Mesothelial cell of epicardium (in vitro differentiated cells): ENCODE measurements around the gene NAT8. TPM values are rescaled to one million over a fixed set of nuclear protein-coding genes. Genes with fewer than 3 reads are reported as not detected.
"Not testable (repeated sequence)": the region's sequence is repeated elsewhere in the genome, so short reads cannot be mapped to it uniquely, and the experiment has no call there.

ENCODE experiments used
- DNase-seq, 2 experiments: peaks; one replicate each; pipeline ENCODE4 v3.0.0; 2021; ENCODE audit warnings: low spot score in 2 of 2; ENCODE audit not compliant: unreplicated experiment in 2 of 2
- H3K27ac Mint-ChIP-seq: 2 replicates; pipeline ENCODE4 v1.8.0; 2021; ENCODE audit warnings: mixed read lengths
- H3K27me3 Mint-ChIP-seq: 2 replicates; pipeline ENCODE4 v1.8.0; 2021; ENCODE audit warnings: low read depth, mixed read lengths
- H3K36me3 Mint-ChIP-seq: 2 replicates; pipeline ENCODE4 v1.8.0; 2021; ENCODE audit warnings: mixed read lengths
- H3K4me1 Mint-ChIP-seq: 2 replicates; pipeline ENCODE4 v1.8.0; 2021; ENCODE audit warnings: mixed read lengths
- H3K4me3 Mint-ChIP-seq: 2 replicates; pipeline ENCODE4 v1.8.0; 2021; ENCODE audit warnings: mild to moderate bottlenecking, moderate library complexity, mixed read lengths
- H3K9me3 Mint-ChIP-seq: 2 replicates; pipeline ENCODE4 v1.8.0; 2021; ENCODE audit warnings: mixed read lengths
- CTCF ChIP-seq: fragments of 200-600 bp; sonication (generic); IDR thresholded peaks from one replicate; pipeline ENCODE4 v1.5.0; 2021; ENCODE audit warnings: antibody characterized with exemption; ENCODE audit not compliant: unreplicated experiment
- total RNA-seq: library from RNA; stranded (reverse); gene quantifications from 3 replicates; pipeline ENCODE4 v1.2.1, GENCODE V29; 2021

Gene NAT8
- not detected in 3 replicates for total RNA-seq

GRCh38 chr2:73642338-73643018 is at the start of gene NAT8:
Gene NAT8, minus strand, starts transcription at chr2:73642422. Its CDS starts 794 bp downstream, at chr2:73641628.
- Mint-ChIP-seq H3K36me3 (no peaks in the 10 kb centered on the region), H3K4me3 (no peak within 1 kb of the TSS), H3K4me1 (peaks cover 11% of the 10 kb centered on the region), H3K27ac (peak within 1 kb of the TSS; percentile 80), H3K9me3 (peaks cover 22% of the 10 kb centered on the region), H3K27me3 (peaks cover 34% of the 10 kb centered on the region)
- no peak for TF ChIP-seq CTCF
- no peak for DNase-seq

- H3K36me3 Mint-ChIP-seq, H3K9me3 Mint-ChIP-seq, H3K27ac Mint-ChIP-seq, H3K4me1 Mint-ChIP-seq, DNase-seq, H3K4me3 Mint-ChIP-seq: not testable (repeated sequence)
- TF ChIP-seq CTCF = peak; percentile 52
- H3K27me3 Mint-ChIP-seq = peaks cover 35% of the 10 kb centered on the region
These were observed 48.3 kb upstream of the NAT8 start for GRCh38 chr2:73690372-73691088.

GRCh38 chr2:73688494-73688893 is 46.3 kb upstream of the NAT8 start:
- H3K27ac Mint-ChIP-seq, H3K4me1 Mint-ChIP-seq, H3K36me3 Mint-ChIP-seq, H3K4me3 Mint-ChIP-seq, H3K9me3 Mint-ChIP-seq, DNase-seq: not testable (repeated sequence)
- peaks cover 47% of the 10 kb centered on the region for H3K27me3 Mint-ChIP-seq

- no peaks in the 10 kb centered on the region for H3K9me3 Mint-ChIP-seq
- no peak overlapping the region for H3K27ac Mint-ChIP-seq
- H3K4me3 Mint-ChIP-seq = no peak overlapping the region
- TF ChIP-seq CTCF = no peak
- DNase-seq = no peak
- H3K4me1 Mint-ChIP-seq = no peaks in the 10 kb centered on the region
- H3K36me3 Mint-ChIP-seq = no peaks in the 10 kb centered on the region
- peaks cover 57% of the 10 kb centered on the region for H3K27me3 Mint-ChIP-seq
These were observed 43.7 kb upstream of the NAT8 start for GRCh38 chr2:73685764-73686438.

- not testable (repeated sequence) for H3K36me3 Mint-ChIP-seq, H3K4me1 Mint-ChIP-seq, H3K4me3 Mint-ChIP-seq, H3K9me3 Mint-ChIP-seq, DNase-seq, H3K27ac Mint-ChIP-seq
- peaks cover 57% of the 10 kb centered on the region for H3K27me3 Mint-ChIP-seq
These were observed 42.7 kb upstream of the NAT8 start for GRCh38 chr2:73684905-73685304.

- H3K27me3 Mint-ChIP-seq = peaks cover 57% of the 10 kb centered on the region
- H3K4me3 Mint-ChIP-seq, H3K36me3 Mint-ChIP-seq, DNase-seq, H3K4me1 Mint-ChIP-seq, H3K27ac Mint-ChIP-seq, H3K9me3 Mint-ChIP-seq: not testable (repeated sequence)
These were observed 42.1 kb upstream of the NAT8 start for GRCh38 chr2:73684325-73684724.
